Left ventricle myocardium inferior (tissue), 1 donor: Measurements from ENCODE around the gene CCDC28A. TPM values are rescaled to one million over a fixed set of nuclear protein-coding genes. Genes with fewer than 3 reads are reported as not detected.
A peak's percentile ranks its signal among the peaks of the same experiment; 100 is the strongest.

Experiments
- DNase-seq: peaks from one replicate; pipeline ENCODE4 v3.0.0-alpha.2; 2020
- H3K27ac ChIP-seq: fragments of 200-600 bp; replicated peaks from 2 replicates; pipeline ENCODE4 v1.8.0; 2021
- H3K27me3 ChIP-seq: fragments of 200-600 bp; 2 replicates; pipeline ENCODE4 v1.8.0; 2021; ENCODE audit warnings: low read depth
- H3K36me3 ChIP-seq: fragments of 200-600 bp; 2 replicates; pipeline ENCODE4 v1.8.0; 2021
- H3K4me1 ChIP-seq: fragments of 200-600 bp; 2 replicates; pipeline ENCODE4 v1.8.0; 2021
- H3K4me3 ChIP-seq: fragments of 200-600 bp; 2 replicates; pipeline ENCODE4 v1.8.0; 2021; ENCODE audit warnings: mild to moderate bottlenecking, moderate library complexity
- H3K9me3 ChIP-seq: fragments of 200-600 bp; replicated peaks from 2 replicates; pipeline ENCODE4 v1.8.0; 2021
- intact Hi-C: fragments of 100-400 bp; cut with micrococcal nuclease; formaldehyde crosslinking; loops from one replicate; pipeline ENCODE4 v1.11.0; 2022
- total RNA-seq: library from RNA; stranded (reverse); fragmentation: NEBNext Ultra II Directional; extraction: Animal tissue kit (Norgen Biotek cat#: 25700); gene quantifications from one replicate; pipeline ENCODE4 v1.2.1, GENCODE V29; 2021
- TF ChIP-seq, protein P1 (sequence below): fragments of 200-600 bp; IDR thresholded peaks from 2 replicates; pipeline ENCODE4 v1.8.0; 2021; ENCODE audit warnings: antibody characterized with exemption, mild to moderate bottlenecking, borderline replicate concordance
- donor health status: DM: no; HTN: yes; CAD: no; lungs with severe emphysema.

Gene CCDC28A
- total RNA-seq, 1 donor from 2014 or later: 9.0 TPM

DNA sequence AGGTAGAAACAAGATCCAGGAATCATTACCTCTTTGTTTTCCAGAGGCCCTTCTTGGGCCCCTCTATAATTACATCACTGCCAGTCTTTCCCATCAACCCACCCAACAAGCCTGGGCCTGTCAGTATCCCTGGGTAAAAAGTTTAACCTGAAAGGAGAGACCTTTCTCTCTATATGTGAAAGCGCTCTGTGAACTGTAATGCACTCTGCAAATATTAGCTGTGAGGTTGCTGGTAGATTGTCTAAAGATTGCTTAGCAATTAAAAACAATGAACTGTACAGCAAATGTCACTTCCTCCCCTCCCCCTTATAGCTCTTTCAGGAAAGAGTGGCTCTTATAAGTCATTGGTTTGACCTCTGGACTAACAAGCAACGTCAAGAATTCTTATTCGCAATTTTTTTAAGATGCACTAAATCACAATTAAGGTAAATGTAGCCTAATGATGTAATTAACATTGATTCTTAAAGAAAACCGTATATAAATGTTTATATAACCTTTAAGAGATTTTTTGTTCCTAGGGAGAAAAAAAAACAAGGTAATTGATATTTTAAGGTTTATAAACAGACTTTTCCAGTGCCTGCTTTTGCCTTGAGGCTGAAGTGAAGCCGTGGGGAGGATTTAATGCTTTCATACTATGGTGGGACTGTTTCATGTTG is 40.7 kb downstream of the CCDC28A start:
- H3K27me3 ChIP-seq: no peaks in the 10 kb centered on the region
- intact Hi-C loops: no loop called here
- no peak for DNase-seq

DNA sequence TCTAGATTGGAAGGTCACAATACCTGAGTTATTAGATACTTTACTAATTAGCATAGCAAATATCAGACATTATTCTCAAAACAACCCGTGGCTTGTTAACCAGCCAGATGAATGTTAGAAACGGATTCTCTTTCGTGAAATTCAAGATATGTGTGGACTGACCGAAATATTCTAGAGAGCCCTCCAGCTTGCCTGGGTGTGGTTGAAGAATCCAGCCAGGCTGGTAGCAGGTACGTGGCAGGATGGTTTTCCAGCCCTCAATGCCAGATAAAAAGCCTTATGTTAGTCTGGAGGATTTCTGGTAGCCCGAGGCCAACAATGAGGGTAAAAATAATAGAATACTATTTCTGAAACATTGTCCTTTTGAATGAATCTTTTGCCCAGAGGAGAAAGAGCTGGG is 41.7 kb downstream of the CCDC28A start:
- TF ChIP-seq, protein P1, sequence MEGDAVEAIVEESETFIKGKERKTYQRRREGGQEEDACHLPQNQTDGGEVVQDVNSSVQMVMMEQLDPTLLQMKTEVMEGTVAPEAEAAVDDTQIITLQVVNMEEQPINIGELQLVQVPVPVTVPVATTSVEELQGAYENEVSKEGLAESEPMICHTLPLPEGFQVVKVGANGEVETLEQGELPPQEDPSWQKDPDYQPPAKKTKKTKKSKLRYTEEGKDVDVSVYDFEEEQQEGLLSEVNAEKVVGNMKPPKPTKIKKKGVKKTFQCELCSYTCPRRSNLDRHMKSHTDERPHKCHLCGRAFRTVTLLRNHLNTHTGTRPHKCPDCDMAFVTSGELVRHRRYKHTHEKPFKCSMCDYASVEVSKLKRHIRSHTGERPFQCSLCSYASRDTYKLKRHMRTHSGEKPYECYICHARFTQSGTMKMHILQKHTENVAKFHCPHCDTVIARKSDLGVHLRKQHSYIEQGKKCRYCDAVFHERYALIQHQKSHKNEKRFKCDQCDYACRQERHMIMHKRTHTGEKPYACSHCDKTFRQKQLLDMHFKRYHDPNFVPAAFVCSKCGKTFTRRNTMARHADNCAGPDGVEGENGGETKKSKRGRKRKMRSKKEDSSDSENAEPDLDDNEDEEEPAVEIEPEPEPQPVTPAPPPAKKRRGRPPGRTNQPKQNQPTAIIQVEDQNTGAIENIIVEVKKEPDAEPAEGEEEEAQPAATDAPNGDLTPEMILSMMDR: no peak
- no peaks in the 10 kb centered on the region for H3K27me3 ChIP-seq
- no peak for DNase-seq
- H3K27ac ChIP-seq: no peak overlapping the region
- intact Hi-C loops: loop anchor here (5.0 kb wide), 1 partner anchor 172 kb away; the partner anchor contains the start of gene REPS1
- H3K36me3 ChIP-seq: no peaks in the 10 kb centered on the region
- H3K4me3 ChIP-seq: no peak overlapping the region
- H3K4me1 ChIP-seq: peaks cover 12% of the 10 kb centered on the region
- no peaks in the 10 kb centered on the region for H3K9me3 ChIP-seq

More for the DNA sequence above, 40.7 kb downstream of the CCDC28A start:
- Histone ChIP-seq H3K9me3 (no peaks in the 10 kb centered on the region), H3K4me1 (peaks cover 12% of the 10 kb centered on the region), H3K36me3 (no peaks in the 10 kb centered on the region), H3K4me3 (no peak overlapping the region), H3K27ac (no peak overlapping the region)
- TF ChIP-seq, protein P1: no peak

DNA sequence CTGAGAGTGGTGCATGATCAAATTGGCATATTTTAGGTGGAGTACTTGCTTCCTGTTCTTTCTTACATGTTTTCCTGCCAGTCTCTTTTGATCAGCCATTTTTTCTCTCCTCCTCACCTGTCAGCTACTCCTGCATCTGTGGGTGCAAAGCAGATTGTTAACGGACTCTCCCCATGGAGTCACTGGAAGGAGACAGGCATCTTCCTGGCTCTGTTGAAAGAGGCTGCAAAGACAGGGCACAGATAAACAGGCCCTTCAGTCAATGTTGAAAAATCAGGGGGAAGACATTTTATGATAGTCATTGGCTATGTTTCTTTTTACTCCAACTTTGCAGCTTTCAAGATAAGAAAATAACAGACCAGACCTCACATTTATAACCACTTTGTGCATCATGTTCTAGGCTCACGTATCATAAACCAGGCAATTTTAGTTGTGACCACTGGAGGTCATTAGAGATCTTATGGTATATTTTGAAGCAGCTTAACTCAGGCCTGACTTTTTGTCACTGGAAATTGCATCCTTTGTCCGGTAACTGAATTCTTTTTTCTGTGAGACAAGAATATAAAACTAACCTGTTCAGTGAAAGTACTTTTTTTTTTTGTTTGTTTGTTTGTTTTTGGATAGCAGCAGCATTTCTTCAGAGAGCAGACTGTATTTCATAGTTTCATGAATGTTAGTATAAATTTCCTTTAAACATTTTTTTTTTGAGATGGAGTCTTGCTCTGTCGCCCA is 42.4 kb downstream of the CCDC28A start:
- H3K27ac ChIP-seq: peak overlapping the region; percentile 7
- H3K4me1 ChIP-seq: peaks cover 12% of the 10 kb centered on the region
- peaks cover 4% of the 10 kb centered on the region for H3K36me3 ChIP-seq
- H3K27me3 ChIP-seq: no peaks in the 10 kb centered on the region
- TF ChIP-seq, protein P1: peak; percentile 81
- intact Hi-C loops: loop anchor here (5.0 kb wide), 1 partner anchor 171 kb away; the partner anchor contains the start of gene REPS1
- no peaks in the 10 kb centered on the region for H3K9me3 ChIP-seq
- DNase-seq: no peak
- H3K4me3 ChIP-seq: no peak overlapping the region

DNA sequence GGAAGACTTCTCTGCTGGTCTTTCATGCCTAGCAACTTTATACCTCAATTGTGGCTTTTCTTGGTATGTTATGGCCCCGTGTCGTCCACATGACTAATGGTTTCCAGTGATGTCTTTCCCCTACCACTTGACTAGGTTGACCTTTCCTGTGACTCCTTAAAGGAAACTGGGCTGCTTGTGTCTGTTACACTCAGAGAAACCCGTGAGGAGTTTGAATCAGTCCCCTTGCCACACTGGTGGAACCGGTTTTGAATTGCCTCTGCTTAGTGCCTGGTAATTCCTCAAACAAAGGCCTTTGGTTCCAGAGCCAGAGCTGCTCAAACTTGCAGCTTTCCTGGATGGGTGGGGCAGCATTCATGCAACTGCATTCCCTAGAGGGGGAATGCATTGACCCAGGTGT is 44.2 kb downstream of the CCDC28A start:
- TF ChIP-seq, protein P1: no peak
- Histone ChIP-seq H3K4me3 (no peak overlapping the region), H3K27ac (peak overlapping the region; percentile 16), H3K36me3 (peaks cover 7% of the 10 kb centered on the region), H3K4me1 (peaks cover 12% of the 10 kb centered on the region), H3K9me3 (no peaks in the 10 kb centered on the region), H3K27me3 (no peaks in the 10 kb centered on the region)
- no peak for DNase-seq
- intact Hi-C loops: loop anchor here (5.0 kb wide), 1 partner anchor 170 kb away; the partner anchor contains the start of gene REPS1

DNA sequence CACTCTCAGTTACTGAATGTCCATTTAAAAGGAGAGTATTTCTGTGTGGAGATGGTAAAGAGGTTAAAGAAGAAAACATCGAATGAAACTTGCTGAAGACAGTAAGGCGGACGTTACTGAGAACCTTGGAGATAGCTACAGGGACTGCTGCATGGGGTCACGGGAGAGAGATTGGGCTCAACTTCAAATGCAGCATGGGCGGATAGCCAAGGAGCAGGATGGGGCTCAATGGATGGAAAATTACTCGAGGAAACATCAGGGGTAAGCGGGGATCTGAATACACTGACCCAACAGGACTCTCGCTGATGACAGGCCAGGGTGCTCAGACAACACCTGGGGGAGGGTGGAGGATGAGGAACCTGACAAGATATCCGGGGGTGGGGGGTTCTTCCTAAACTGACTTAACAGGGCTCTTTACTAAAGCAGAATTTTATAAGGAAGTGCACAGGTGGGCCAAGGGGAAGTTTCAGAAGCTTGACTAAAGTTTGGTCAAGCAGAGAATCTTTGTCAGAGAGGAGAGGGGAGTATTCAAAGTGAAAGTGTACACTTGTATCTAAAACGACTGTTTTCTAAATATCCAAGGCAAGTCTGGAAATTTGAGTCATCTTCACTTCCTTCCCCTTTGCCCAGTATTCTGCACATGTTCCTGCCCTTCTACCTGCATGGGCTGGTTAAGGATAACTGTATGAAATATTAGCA is 45.1 kb downstream of the CCDC28A start:
- intact Hi-C loops: loop anchor here (5.0 kb wide), 1 partner anchor 169 kb away; the partner anchor contains the start of gene REPS1
- Histone ChIP-seq H3K27ac (peak overlapping the region; percentile 16), H3K9me3 (no peaks in the 10 kb centered on the region), H3K4me3 (no peak overlapping the region), H3K4me1 (peaks cover 12% of the 10 kb centered on the region), H3K27me3 (no peaks in the 10 kb centered on the region), H3K36me3 (peaks cover 7% of the 10 kb centered on the region)
- TF ChIP-seq, protein P1: no peak
- DNase-seq: no peak
